ENCODE measurements around the gene CNOT11. TPM values are rescaled to one million over a fixed set of nuclear protein-coding genes. Genes with fewer than 3 reads are reported as not detected.

Gene CNOT11
- total and polyA plus RNA-seq, 2 of the 13 experiments (the other 11 are each of a cell fraction or from before 2014, with no cell fraction given): 114 to 209 TPM

DNA sequence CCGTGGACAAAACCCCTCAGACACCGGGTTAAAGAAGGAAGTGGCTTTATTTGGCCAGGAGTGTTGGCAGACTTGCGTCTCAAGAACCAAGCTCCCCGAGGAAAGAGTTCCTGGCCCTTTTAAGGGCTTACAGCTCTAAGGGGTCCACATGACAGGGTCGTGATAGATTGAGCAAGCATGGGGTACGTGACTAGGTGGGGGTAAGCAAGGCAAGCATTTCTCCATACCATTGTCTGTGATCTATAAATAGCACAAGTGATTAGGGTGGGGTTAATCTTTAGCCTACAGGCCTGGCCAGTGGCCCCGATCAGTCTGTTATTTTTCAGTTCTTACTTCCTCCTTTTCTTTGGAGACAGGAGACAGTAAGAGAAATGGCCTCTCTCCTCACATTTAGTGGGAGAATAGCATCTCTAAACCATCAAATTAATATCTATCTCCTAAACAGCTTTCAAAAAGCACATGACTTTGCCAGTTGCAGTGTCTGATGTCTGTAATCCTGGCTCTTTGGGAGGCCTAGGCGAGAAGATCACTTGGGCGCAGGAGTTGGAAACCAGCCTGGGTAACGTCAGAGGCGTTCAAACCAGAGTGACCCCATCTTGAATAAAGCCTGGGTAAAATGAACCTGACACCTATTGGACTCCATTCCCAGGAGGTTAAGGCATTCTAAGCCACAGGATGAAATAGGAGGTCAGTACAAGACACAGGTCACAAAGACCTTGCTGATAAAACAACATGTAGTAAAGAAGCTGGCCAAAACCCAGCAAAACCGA, 18.3 kb upstream of the CNOT11 start (continued):
- TF ChIP-seq HDAC6 (IDR thresholded peaks at IDR 0.05; ENCODE audit: low read depth, low read length) (no peak), SKI (IDR thresholded peaks at IDR 0.05; ENCODE audit: partially characterized antibody) (no peak), MEF2D (CRISPR knock-in tag; IDR thresholded peaks at IDR 0.05) (peak; percentile 100), FOXC1 (CRISPR knock-in tag; IDR thresholded peaks at IDR 0.05; ENCODE audit: borderline replicate concordance) (no peak), ZNF24 (IDR thresholded peaks at IDR 0.05) (no peak), PCBP1 (IDR thresholded peaks at IDR 0.05; ENCODE audit: borderline replicate concordance, low read depth, low read length) (no peak), MAFF (IDR thresholded peaks at IDR 0.05; ENCODE audit: low read depth, low read length) (no peak), FOXA3 (CRISPR knock-in tag; IDR thresholded peaks at IDR 0.05) (peak; percentile 62), ZNF33B (CRISPR knock-in tag; IDR thresholded peaks at IDR 0.05) (no peak), PPARG (CRISPR knock-in tag; conservative IDR thresholded peaks at IDR 0.05) (no peak), MBNL3 (CRISPR knock-in tag; conservative IDR thresholded peaks at IDR 0.05) (0 out of 2 replicates have a peak, but pooled peaks have one; percentile 54), ZNF644 (CRISPR knock-in tag; IDR thresholded peaks at IDR 0.05; ENCODE audit: low read depth) (no peak), TAF1 (CRISPR knock-in tag; IDR thresholded peaks at IDR 0.05) (no peak), ZNF124 (CRISPR knock-in tag; IDR thresholded peaks at IDR 0.05) (peak; percentile 100), ZNF713 (CRISPR knock-in tag; IDR thresholded peaks at IDR 0.05) (no peak), RORA (CRISPR knock-in tag; IDR thresholded peaks at IDR 0.05) (no peak), HOXA3 (CRISPR knock-in tag; IDR thresholded peaks at IDR 0.05) (peak; percentile 32; the same call in 1 of the 2 replicates), ZNF850 (CRISPR knock-in tag; conservative IDR thresholded peaks at IDR 0.05) (no peak), MED13 (CRISPR knock-in tag; IDR thresholded peaks at IDR 0.05) (no peak), KAT7 (CRISPR knock-in tag; IDR thresholded peaks at IDR 0.05; ENCODE audit: borderline replicate concordance) (no peak), MIER2 (CRISPR knock-in tag; IDR thresholded peaks at IDR 0.05) (peak; percentile 16; the same call in 1 of the 2 replicates), ZNF580 (CRISPR knock-in tag; IDR thresholded peaks at IDR 0.05; ENCODE audit: borderline replicate concordance, low read depth) (0 out of 2 replicates have a peak, but pooled peaks have one; percentile 55), ZSCAN20 (CRISPR knock-in tag; IDR thresholded peaks at IDR 0.05; ENCODE audit: borderline replicate concordance) (no peak)
- TF ChIP-seq, protein P1, sequence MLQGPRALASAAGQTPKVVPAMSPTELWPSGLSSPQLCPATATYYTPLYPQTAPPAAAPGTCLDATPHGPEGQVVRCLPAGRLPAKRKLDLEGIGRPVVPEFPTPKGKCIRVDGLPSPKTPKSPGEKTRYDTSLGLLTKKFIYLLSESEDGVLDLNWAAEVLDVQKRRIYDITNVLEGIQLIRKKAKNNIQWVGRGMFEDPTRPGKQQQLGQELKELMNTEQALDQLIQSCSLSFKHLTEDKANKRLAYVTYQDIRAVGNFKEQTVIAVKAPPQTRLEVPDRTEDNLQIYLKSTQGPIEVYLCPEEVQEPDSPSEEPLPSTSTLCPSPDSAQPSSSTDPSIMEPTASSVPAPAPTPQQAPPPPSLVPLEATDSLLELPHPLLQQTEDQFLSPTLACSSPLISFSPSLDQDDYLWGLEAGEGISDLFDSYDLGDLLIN (CRISPR knock-in tag; IDR thresholded peaks at IDR 0.05; ENCODE audit: borderline replicate concordance): no peak
- TF ChIP-seq, protein P2, sequence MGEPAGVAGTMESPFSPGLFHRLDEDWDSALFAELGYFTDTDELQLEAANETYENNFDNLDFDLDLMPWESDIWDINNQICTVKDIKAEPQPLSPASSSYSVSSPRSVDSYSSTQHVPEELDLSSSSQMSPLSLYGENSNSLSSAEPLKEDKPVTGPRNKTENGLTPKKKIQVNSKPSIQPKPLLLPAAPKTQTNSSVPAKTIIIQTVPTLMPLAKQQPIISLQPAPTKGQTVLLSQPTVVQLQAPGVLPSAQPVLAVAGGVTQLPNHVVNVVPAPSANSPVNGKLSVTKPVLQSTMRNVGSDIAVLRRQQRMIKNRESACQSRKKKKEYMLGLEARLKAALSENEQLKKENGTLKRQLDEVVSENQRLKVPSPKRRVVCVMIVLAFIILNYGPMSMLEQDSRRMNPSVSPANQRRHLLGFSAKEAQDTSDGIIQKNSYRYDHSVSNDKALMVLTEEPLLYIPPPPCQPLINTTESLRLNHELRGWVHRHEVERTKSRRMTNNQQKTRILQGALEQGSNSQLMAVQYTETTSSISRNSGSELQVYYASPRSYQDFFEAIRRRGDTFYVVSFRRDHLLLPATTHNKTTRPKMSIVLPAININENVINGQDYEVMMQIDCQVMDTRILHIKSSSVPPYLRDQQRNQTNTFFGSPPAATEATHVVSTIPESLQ (CRISPR knock-in tag; conservative IDR thresholded peaks at IDR 0.05): no peak
- TF ChIP-seq, protein P3, sequence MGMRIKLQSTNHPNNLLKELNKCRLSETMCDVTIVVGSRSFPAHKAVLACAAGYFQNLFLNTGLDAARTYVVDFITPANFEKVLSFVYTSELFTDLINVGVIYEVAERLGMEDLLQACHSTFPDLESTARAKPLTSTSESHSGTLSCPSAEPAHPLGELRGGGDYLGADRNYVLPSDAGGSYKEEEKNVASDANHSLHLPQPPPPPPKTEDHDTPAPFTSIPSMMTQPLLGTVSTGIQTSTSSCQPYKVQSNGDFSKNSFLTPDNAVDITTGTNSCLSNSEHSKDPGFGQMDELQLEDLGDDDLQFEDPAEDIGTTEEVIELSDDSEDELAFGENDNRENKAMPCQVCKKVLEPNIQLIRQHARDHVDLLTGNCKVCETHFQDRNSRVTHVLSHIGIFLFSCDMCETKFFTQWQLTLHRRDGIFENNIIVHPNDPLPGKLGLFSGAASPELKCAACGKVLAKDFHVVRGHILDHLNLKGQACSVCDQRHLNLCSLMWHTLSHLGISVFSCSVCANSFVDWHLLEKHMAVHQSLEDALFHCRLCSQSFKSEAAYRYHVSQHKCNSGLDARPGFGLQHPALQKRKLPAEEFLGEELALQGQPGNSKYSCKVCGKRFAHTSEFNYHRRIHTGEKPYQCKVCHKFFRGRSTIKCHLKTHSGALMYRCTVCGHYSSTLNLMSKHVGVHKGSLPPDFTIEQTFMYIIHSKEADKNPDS (CRISPR knock-in tag; IDR thresholded peaks at IDR 0.05): no peak

Data from HepG2 (cell line).